GM12878 (cell line): ENCODE data around the gene COL9A1. TPM values are rescaled to one million over a fixed set of nuclear protein-coding genes. Genes with fewer than 3 reads are reported as not detected.

Experiments
- ATAC-seq: fragments of 200-7000 bp; cut with Tn5 transposase; 3 replicates; pipeline ENCODE4 v1.9.1; 2020; ENCODE audit warnings: mild to moderate bottlenecking, moderate library complexity
- BruUV-seq: library from RNA; stranded (reverse); fragments of 400-500 nt; replicated peaks from 2 replicates; lab custom pipeline; 2021; lab: Mats Ljungman, UMichigan
- CTCF ChIA-PET: fragments of 300-600 bp; sonication (Branson Sonifier 250); formaldehyde crosslinking; extraction: SDS; loops from one replicate; lab custom pipeline; 2021; ENCODE audit warnings: inconsistent platforms; lab: Yijun Ruan, JAX
- POLR2A ChIA-PET: fragments of 350-600 bp; formaldehyde crosslinking; extraction: SDS; loops from one replicate; lab custom pipeline; 2021; ENCODE audit warnings: inconsistent platforms; lab: Charles Lee
- RAD21 ChIA-PET: fragments of 300-600 bp; sonication (Branson Sonifier 250); formaldehyde crosslinking; loops from one replicate; lab custom pipeline; 2023; ENCODE audit warnings: antibody characterized with exemption; ENCODE audit not compliant: unreplicated experiment; lab: Charles Lee
- SMC1A ChIA-PET: fragments of 300-600 bp; sonication (Branson Sonifier 250); formaldehyde crosslinking; loops from one replicate; lab custom pipeline; 2023; ENCODE audit not compliant: unreplicated experiment, uncharacterized antibody; lab: Charles Lee
- DNase-seq: peaks from one replicate; pipeline ENCODE4 v3.0.0-alpha.2; 2011; ENCODE audit warnings: low read depth, low spot score
- FAIRE-seq: peaks from 3 replicates; lab custom pipeline; 2011; peaks lifted over from hg19 to GRCh38; lab: Jason Lieb, UNC
- H2AFZ ChIP-seq: 2 replicates; pipeline ENCODE4 v1.6.0; 2011; ENCODE audit warnings: low read depth, low read length, control low read depth; ENCODE audit not compliant: control insufficient read depth
- H3K27ac ChIP-seq: 2 replicates; pipeline ENCODE4 v1.5.1; 2011; ENCODE audit warnings: control low read depth; ENCODE audit not compliant: control insufficient read depth, insufficient read depth
- H3K27me3 ChIP-seq, 2 experiments: replicated peaks in 1 of 2; 2 replicates each; pipeline versions ENCODE4 v1.6.0 to v1.6.1; 2011; ENCODE audit warnings: low read length in 1 of 2; ENCODE audit not compliant: control insufficient read depth in 2 of 2, insufficient read depth in 2 of 2
- H3K36me3 ChIP-seq, 2 experiments: 2 replicates each; pipeline ENCODE4 v1.5.1; 2011; ENCODE audit warnings: low read length in 1 of 2; ENCODE audit not compliant: control insufficient read depth in 2 of 2, insufficient read depth in 2 of 2
- H3K4me1 ChIP-seq: 2 replicates; pipeline ENCODE4 v1.6.1; 2011; ENCODE audit warnings: mild to moderate bottlenecking, low read length, moderate library complexity, mixed read lengths; ENCODE audit not compliant: control insufficient read depth, insufficient read depth
- H3K4me2 ChIP-seq: 2 replicates; pipeline ENCODE4 v1.6.0; 2011; ENCODE audit warnings: control low read depth; ENCODE audit not compliant: control insufficient read depth, insufficient read depth
- H3K4me3 ChIP-seq: fragments of 200-600 bp; sonication (generic); 2 replicates; pipeline ENCODE4 v1.5.1; 2016
- H3K79me2 ChIP-seq: 2 replicates; pipeline ENCODE4 v1.6.0; 2011; ENCODE audit warnings: low read length; ENCODE audit not compliant: control insufficient read depth, insufficient read depth
- H3K9ac ChIP-seq: 2 replicates; pipeline ENCODE4 v1.8.0; 2011; ENCODE audit warnings: low read length, control low read depth, mixed read lengths; ENCODE audit not compliant: control insufficient read depth, insufficient read depth
- H3K9me3 ChIP-seq: replicated peaks from 3 replicates; pipeline ENCODE4 v1.5.1; 2011; ENCODE audit warnings: mild to moderate bottlenecking, low read length; ENCODE audit not compliant: control insufficient read depth, insufficient read depth
- H4K20me1 ChIP-seq: 2 replicates; pipeline ENCODE4 v1.6.0; 2011; ENCODE audit not compliant: control insufficient read depth, insufficient read depth
- CHD2 ChIP-seq: IDR thresholded peaks from 2 replicates; pipeline ENCODE4 v1.6.1; 2011; ENCODE audit warnings: low read depth, low read length, improper control_type of control experiment, borderline replicate concordance
- CHD4 ChIP-seq: fragments of 200-600 bp; sonication (generic); IDR thresholded peaks from 2 replicates; pipeline ENCODE4 v1.6.1; 2016; ENCODE audit warnings: mild to moderate bottlenecking
- CREB1 ChIP-seq: IDR thresholded peaks from 2 replicates; pipeline ENCODE4 v1.6.1; 2012; ENCODE audit warnings: low read depth, mild to moderate bottlenecking, inconsistent platforms
- IKZF1 ChIP-seq: fragments of 450-650 bp; conservative IDR thresholded peaks from 2 replicates; pipeline ENCODE4 v1.6.1; 2017; ENCODE audit warnings: antibody characterized with exemption, mild to moderate bottlenecking
- JUND ChIP-seq: IDR thresholded peaks from 2 replicates; pipeline ENCODE4 v1.6.1; 2012; ENCODE audit warnings: low read depth, mild to moderate bottlenecking, low read length, improper control_type of control experiment, moderate library complexity
- KAT2A ChIP-seq: conservative IDR thresholded peaks from 2 replicates; pipeline ENCODE4 v1.6.1; 2011; ENCODE audit warnings: low read depth, low read length; ENCODE audit not compliant: control insufficient read depth
- NRF1 ChIP-seq: conservative IDR thresholded peaks from 2 replicates; pipeline ENCODE4 v1.6.1; 2011; ENCODE audit warnings: mild to moderate bottlenecking, low read depth, low read length, improper control_type of control experiment
- POLR2A ChIP-seq: IDR thresholded peaks from 2 replicates; pipeline ENCODE4 v1.6.1; 2011; ENCODE audit warnings: low read depth, mild to moderate bottlenecking, low read length
- RBBP5 ChIP-seq: fragments of 200-600 bp; sonication (generic); conservative IDR thresholded peaks from 2 replicates; pipeline ENCODE4 v1.6.1; 2016
- SIN3A ChIP-seq: IDR thresholded peaks from 2 replicates; pipeline ENCODE4 v1.6.1; 2012; ENCODE audit warnings: low read depth, low read length, improper control_type of control experiment
- SIX5 ChIP-seq: IDR thresholded peaks from 2 replicates; pipeline ENCODE4 v1.6.1; 2011; ENCODE audit warnings: mild to moderate bottlenecking, low read depth, low read length, moderate library complexity; ENCODE audit not compliant: severe bottlenecking
- SMAD5 ChIP-seq: IDR thresholded peaks from 2 replicates; pipeline ENCODE4 v1.6.1; 2016; ENCODE audit warnings: antibody characterized with exemption, low read depth
- SREBF1 ChIP-seq: IDR thresholded peaks from 2 replicates; pipeline ENCODE4 v1.6.1; 2012; ENCODE audit warnings: mild to moderate bottlenecking, low read length
- STAT1 ChIP-seq: fragments of 450-650 bp; conservative IDR thresholded peaks from 2 replicates; pipeline ENCODE4 v1.6.1; 2014; ENCODE audit warnings: antibody characterized with exemption, mild to moderate bottlenecking
- YY1 ChIP-seq: IDR thresholded peaks from 2 replicates; pipeline ENCODE4 v1.6.1; 2011; ENCODE audit warnings: low read depth, mild to moderate bottlenecking, low read length
- WGBS: methylation state at CpG from one replicate; pipeline ENCODE4 v1.1.6; 2016; ENCODE audit warnings: low lambda C conversion rate; ENCODE audit not compliant: insufficient replicate concordance, insufficient coverage; ENCODE audit errors: missing lambda C conversion rate; 5-methylcytosine and 5-hydroxymethylcytosine counted together
- in situ Hi-C: fragments of 300-500 bp; cut with MboI; formaldehyde crosslinking; loops from 9 replicates; pipeline ENCODE4 v1.14.3; 2018; ENCODE audit warnings: mixed read lengths
- intact Hi-C: fragments of 100-400 bp; cut with micrococcal nuclease; formaldehyde crosslinking; loops from one replicate; pipeline ENCODE4 v1.14.2; 2022; ENCODE audit not compliant: unreplicated experiment
- polyA plus RNA-seq, 11 experiments: library from polyadenylated mRNA; depleted of rRNA in 4 of 11; unstranded in 6 of 11; stranded (reverse) in 5 of 11; fragments of >200 nt; fragmentation: Nextera tagmentation in 4 of 11; fragmentation: Illumina TruSeq in 1 of 11; extraction: Ambion mirVana in 4 of 11; extraction: Trizol in 1 of 11; gene quantifications; 1 replicate in 1 of 11; 2 replicates in 10 of 11; pipeline versions ENCODE4 v1.2.1 to v1.2.3, GENCODE V29; 2011 to 2016; ENCODE audit warnings: inconsistent platforms in 2 of 11, missing spikeins in 2 of 11, low read depth in 1 of 11
- total RNA-seq, 4 experiments: library from RNA; depleted of rRNA in 3 of 4; stranded (reverse); fragments of >200 nt in 3 of 4; fragmentation: Illumina TruSeq in 1 of 4; extraction: Trizol in 1 of 4; gene quantifications; 2 replicates each; pipeline versions ENCODE4 v1.2.1 to v1.2.3, GENCODE V29; 2013 to 2021
- TF ChIP-seq, protein P1 (sequence below): fragments of 150-350 bp; IDR thresholded peaks from 2 replicates; pipeline ENCODE4 v1.6.1; 2014; ENCODE audit warnings: mild to moderate bottlenecking, low read depth, low read length
- TF ChIP-seq, protein P2 (sequence below): IDR thresholded peaks from 2 replicates; pipeline ENCODE4 v1.6.1; 2011; ENCODE audit warnings: low read depth, low read length, improper control_type of control experiment, borderline replicate concordance
- TF ChIP-seq, protein P3 (sequence below): fragments of 450-650 bp; IDR thresholded peaks from 2 replicates; pipeline ENCODE4 v1.6.1; 2016; ENCODE audit warnings: mild to moderate bottlenecking

The COL9A1 gene
- total and polyA plus RNA-seq, 10 of the 15 experiments (the other 5 are each of a cell fraction or from before 2014, with no cell fraction given), result not detected

DNA sequence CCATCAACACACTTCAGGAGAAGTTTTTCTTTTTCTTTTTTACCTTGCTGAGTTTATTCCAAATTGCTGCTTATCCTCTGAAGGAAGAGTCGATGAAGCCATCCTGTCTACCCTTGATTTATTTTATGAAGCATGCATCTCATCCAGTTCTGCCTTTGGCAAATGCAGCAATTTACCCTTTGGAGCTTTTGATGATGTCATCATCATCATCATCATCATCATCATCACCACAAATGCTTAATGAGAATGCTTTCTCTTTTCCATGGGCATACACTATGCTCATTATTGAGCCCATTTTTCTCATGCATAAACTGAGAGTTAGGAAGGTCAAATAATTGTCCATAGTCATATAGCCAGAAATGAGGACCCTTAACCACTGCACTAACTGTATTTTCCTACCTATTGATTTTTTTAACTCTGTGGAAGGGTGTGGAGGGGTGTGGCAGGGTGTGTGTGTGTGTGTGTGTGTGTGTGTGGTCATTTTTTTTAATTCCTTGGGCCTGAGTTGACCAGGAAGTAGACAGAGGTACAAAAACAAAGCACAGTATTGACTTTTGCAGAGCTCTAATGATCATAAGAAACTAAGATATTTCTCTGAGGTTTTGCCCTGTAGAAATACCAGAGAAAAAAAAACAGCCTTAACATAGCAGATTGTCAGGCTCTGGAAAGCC, 82.8 kb downstream of the COL9A1 start:
- BruUV-seq, result no TSS peak
- Histone ChIP-seq H4K20me1 (no peaks in the 10 kb centered on the region), H3K4me2 (no peak overlapping the region), H3K36me3 (no peaks in the 10 kb centered on the region), H2AFZ (no peak overlapping the region), H3K27me3 (no peaks in the 10 kb centered on the region; a peak in 1 of 4 replicates), H3K79me2 (no peaks in the 10 kb centered on the region), H3K27ac (no peak overlapping the region), H3K4me1 (no peaks in the 10 kb centered on the region), H3K9me3 (no peaks in the 10 kb centered on the region), H3K9ac (no peak overlapping the region), H3K4me3 (no peak overlapping the region)
- WGBS, result 93% methylated on average over 1 of the region's 1 CpG
- ChIA-PET POLR2A (no interaction called here), CTCF (interaction anchor here (0.8 to 3.8 kb wide), 23 partner anchors 8 to 735 kb away, joined by 3 to 115 read pairs (median 12); no protein-coding TSS in a partner anchor), RAD21 (interaction anchor here (0.6 to 3.0 kb wide), 9 partner anchors 9 to 384 kb away, joined by 3 to 64 read pairs (median 6); partner anchors contain the start of gene FAM135A), SMC1A (interaction anchor here (0.6 to 3.9 kb wide), 6 partner anchors 8 to 404 kb away, joined by 3 to 41 read pairs (median 10); no protein-coding TSS in a partner anchor)
- in situ Hi-C loops (loop anchor here (5.0 kb wide), 1 partner anchor 147 kb away; no protein-coding TSS in a partner anchor), intact Hi-C loops (loop anchor here (2.0 to 5.0 kb wide), 4 partner anchors 72 to 667 kb away; no protein-coding TSS in a partner anchor)
- DNase-seq (no peak), FAIRE-seq (no peak), ATAC-seq (no peak)
- TF ChIP-seq, protein P1, sequence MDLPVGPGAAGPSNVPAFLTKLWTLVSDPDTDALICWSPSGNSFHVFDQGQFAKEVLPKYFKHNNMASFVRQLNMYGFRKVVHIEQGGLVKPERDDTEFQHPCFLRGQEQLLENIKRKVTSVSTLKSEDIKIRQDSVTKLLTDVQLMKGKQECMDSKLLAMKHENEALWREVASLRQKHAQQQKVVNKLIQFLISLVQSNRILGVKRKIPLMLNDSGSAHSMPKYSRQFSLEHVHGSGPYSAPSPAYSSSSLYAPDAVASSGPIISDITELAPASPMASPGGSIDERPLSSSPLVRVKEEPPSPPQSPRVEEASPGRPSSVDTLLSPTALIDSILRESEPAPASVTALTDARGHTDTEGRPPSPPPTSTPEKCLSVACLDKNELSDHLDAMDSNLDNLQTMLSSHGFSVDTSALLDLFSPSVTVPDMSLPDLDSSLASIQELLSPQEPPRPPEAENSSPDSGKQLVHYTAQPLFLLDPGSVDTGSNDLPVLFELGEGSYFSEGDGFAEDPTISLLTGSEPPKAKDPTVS, result no peak
- TF ChIP-seq JUND (no peak), SIN3A (no peak), NRF1 (no peak), KAT2A (no peak), CHD4 (no peak), YY1 (no peak), SMAD5 (no peak), SREBF1 (no peak), SIX5 (no peak), RBBP5 (no peak), IKZF1 (no peak), CREB1 (no peak), POLR2A (no peak), CHD2 (no peak), STAT1 (no peak)
- TF ChIP-seq, protein P2, sequence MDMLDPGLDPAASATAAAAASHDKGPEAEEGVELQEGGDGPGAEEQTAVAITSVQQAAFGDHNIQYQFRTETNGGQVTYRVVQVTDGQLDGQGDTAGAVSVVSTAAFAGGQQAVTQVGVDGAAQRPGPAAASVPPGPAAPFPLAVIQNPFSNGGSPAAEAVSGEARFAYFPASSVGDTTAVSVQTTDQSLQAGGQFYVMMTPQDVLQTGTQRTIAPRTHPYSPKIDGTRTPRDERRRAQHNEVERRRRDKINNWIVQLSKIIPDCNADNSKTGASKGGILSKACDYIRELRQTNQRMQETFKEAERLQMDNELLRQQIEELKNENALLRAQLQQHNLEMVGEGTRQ, result no peak
- TF ChIP-seq, protein P3, sequence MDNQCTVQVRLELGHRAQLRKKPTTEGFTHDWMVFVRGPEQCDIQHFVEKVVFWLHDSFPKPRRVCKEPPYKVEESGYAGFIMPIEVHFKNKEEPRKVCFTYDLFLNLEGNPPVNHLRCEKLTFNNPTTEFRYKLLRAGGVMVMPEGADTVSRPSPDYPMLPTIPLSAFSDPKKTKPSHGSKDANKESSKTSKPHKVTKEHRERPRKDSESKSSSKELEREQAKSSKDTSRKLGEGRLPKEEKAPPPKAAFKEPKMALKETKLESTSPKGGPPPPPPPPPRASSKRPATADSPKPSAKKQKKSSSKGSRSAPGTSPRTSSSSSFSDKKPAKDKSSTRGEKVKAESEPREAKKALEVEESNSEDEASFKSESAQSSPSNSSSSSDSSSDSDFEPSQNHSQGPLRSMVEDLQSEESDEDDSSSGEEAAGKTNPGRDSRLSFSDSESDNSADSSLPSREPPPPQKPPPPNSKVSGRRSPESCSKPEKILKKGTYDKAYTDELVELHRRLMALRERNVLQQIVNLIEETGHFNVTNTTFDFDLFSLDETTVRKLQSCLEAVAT, result no peak
